Mucosa of rectum (tissue), 2 donors: ENCODE results near the gene KLHL11.

Source experiments
- H3K27ac ChIP-seq, 2 donors: one replicate each; pipeline ENCODE4 v1.7.0; 2013; ENCODE audit warnings: inconsistent platforms in 2 of 2, low read depth in 2 of 2, low read length in 2 of 2
- H3K27me3 ChIP-seq, 2 donors: one replicate each; pipeline ENCODE4 v1.7.0; 2013; ENCODE audit warnings: low read length in 2 of 2; ENCODE audit not compliant: control insufficient read depth in 2 of 2, insufficient read depth in 2 of 2
- H3K36me3 ChIP-seq, 2 donors: one replicate each; pipeline ENCODE4 v1.7.0; 2013; ENCODE audit warnings: low read length in 2 of 2; ENCODE audit not compliant: control insufficient read depth in 2 of 2, insufficient read depth in 2 of 2
- H3K4me1 ChIP-seq, 2 donors: one replicate each; pipeline ENCODE4 v1.7.0; 2013; ENCODE audit warnings: low read length in 2 of 2, mild to moderate bottlenecking in 1 of 2; ENCODE audit not compliant: control insufficient read depth in 2 of 2, insufficient read depth in 2 of 2
- H3K4me3 ChIP-seq, 2 donors: one replicate each; pipeline ENCODE4 v1.7.0; 2013; ENCODE audit warnings: low read length in 2 of 2
- H3K9ac ChIP-seq, 2 donors: one replicate each; pipeline ENCODE4 v1.7.0; 2013; ENCODE audit warnings: low read length in 2 of 2, low read depth in 1 of 2, mild to moderate bottlenecking in 1 of 2
- H3K9me3 ChIP-seq, 2 donors: one replicate each; pipeline ENCODE4 v1.7.0; 2013; ENCODE audit warnings: low read length in 2 of 2; ENCODE audit not compliant: control insufficient read depth in 2 of 2
- donor health status: healthy.
- donor health status: Normal muscosa, but diverticular disease.

Gene KLHL11, protein sequence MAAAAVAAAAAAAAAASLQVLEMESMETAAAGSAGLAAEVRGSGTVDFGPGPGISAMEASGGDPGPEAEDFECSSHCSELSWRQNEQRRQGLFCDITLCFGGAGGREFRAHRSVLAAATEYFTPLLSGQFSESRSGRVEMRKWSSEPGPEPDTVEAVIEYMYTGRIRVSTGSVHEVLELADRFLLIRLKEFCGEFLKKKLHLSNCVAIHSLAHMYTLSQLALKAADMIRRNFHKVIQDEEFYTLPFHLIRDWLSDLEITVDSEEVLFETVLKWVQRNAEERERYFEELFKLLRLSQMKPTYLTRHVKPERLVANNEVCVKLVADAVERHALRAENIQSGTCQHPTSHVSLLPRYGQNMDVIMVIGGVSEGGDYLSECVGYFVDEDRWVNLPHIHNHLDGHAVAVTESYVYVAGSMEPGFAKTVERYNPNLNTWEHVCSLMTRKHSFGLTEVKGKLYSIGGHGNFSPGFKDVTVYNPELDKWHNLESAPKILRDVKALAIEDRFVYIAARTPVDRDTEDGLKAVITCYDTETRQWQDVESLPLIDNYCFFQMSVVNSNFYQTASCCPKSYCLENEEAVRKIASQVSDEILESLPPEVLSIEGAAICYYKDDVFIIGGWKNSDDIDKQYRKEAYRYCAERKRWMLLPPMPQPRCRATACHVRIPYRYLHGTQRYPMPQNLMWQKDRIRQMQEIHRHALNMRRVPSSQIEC

DNA sequence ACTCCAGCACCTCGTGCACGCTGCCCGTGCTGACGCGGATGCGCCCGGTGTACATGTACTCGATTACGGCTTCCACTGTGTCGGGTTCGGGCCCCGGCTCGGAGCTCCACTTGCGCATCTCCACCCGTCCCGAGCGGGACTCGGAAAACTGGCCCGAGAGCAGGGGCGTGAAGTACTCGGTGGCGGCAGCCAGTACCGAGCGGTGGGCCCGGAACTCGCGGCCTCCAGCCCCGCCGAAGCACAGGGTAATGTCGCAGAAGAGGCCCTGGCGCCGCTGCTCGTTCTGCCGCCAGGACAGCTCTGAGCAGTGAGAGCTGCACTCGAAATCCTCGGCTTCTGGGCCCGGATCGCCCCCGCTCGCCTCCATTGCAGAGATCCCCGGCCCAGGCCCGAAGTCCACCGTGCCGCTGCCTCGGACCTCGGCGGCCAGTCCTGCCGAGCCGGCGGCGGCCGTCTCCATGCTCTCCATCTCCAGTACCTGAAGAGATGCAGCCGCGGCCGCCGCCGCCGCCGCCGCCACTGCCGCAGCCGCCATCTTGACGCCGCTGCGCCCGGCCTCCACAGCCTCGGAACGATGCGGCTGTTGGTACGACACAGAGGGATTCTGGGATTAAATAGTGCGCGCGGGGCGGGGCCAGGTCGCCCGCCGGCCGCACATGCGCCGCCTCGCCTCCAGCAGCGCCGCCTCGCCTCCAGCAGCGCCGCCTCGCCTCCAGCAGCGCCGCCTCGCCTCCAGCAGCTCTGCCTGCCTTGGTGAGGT, at the start of gene KLHL11:
KLHL11 (minus strand) TSS at position 588 of the 760 bp plus-strand sequence; CDS start at position 535, 53 bp downstream.
- peak within 1 kb of the TSS; percentile 79 to 84 for H3K4me3 ChIP-seq
- peaks cover 14 to 17% of the 10 kb centered on the region in 2 donors for H3K4me1 ChIP-seq
- no peaks in the 10 kb centered on the region for H3K9me3 ChIP-seq
- H3K27me3 ChIP-seq, result no peaks in the 10 kb centered on the region
- H3K27ac ChIP-seq, result peak within 1 kb of the TSS; percentile 89 to 91
- H3K9ac ChIP-seq, result peak within 1 kb of the TSS; percentile 69 to 92
- H3K36me3 ChIP-seq, result peaks cover 17 to 19% of the 10 kb centered on the region in 2 donors

DNA sequence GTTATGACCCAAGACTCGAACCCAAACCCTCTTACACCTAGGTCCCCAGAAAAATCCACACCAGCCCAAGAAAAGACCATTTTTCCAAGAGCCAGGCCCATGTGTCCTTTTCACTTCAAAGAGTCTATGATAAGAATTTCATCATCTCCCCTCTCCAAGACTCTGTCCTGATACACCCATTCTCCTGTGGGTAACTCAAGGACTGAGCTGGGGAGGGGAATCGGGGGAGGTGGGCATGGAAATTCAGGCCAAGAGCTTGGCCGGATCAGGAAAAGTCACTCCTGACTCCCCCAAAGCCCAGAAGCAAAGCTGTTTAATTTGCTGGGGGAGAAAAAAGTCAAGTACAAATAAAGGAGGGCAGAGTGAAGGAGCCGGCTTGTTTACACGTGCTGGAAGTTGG, 49.8 kb upstream of the KLHL11 start:
- Histone ChIP-seq H3K4me1 (peaks cover 18 to 27% of the 10 kb centered on the region in 2 donors), H3K9me3 (no peaks in the 10 kb centered on the region), H3K27ac (no peak overlapping the region), H3K36me3 (peaks cover 28 to 35% of the 10 kb centered on the region in 2 donors), H3K9ac (no peak overlapping the region), H3K4me3 (no peak overlapping the region), H3K27me3 (no peaks in the 10 kb centered on the region)

DNA sequence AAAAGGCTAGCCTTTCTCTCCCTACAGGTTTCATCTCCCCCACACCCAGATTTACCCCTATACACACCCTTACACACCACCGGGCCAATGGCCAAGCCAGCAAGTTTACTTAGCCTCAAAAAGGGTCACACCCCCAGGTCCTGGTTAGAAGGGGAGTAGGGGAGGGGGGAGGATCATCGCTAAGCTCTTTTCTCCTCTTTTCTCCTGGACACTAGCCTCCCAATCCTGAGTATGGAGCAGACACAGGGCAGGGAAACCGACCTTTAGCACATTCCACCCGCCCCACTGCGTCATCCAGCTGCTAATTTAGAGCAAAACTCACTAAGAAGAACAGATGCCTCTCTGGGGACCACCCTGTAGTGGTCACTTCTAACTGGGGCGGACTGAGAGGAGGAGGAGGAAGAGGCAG, 49.1 kb upstream of the KLHL11 start:
- Histone ChIP-seq H3K4me1 (peaks cover 16 to 20% of the 10 kb centered on the region in 2 donors), H3K27ac (no peak overlapping the region), H3K9ac (no peak overlapping the region), H3K36me3 (peaks cover 34 to 42% of the 10 kb centered on the region in 2 donors), H3K9me3 (no peaks in the 10 kb centered on the region), H3K27me3 (no peaks in the 10 kb centered on the region), H3K4me3 (no peak overlapping the region)

DNA sequence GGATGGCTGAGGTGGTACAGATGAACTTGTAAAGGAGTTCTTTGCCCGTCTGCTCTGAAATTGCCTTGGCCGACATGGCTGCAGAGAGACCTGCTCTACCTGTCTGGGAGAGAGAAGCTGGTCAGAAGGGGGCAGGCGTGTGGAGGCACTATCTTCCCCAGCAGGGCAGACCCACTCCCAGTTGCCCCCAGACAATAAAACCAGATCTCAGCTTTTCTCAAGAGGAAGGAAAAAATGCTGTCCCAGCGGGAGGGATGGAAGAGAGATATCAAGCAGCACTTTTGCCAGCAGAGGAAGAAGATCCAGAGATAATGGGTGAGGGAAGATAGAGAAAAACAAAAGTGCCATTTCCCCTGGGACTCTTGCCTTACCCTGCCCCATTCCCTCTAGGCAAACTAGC, 48.6 kb upstream of the KLHL11 start:
- Histone ChIP-seq H3K4me3 (no peak overlapping the region), H3K36me3 (peaks cover 40 to 47% of the 10 kb centered on the region in 2 donors), H3K27ac (no peak overlapping the region), H3K9me3 (no peaks in the 10 kb centered on the region), H3K27me3 (no peaks in the 10 kb centered on the region), H3K9ac (no peak overlapping the region), H3K4me1 (peaks cover 14 to 19% of the 10 kb centered on the region in 2 donors)

DNA sequence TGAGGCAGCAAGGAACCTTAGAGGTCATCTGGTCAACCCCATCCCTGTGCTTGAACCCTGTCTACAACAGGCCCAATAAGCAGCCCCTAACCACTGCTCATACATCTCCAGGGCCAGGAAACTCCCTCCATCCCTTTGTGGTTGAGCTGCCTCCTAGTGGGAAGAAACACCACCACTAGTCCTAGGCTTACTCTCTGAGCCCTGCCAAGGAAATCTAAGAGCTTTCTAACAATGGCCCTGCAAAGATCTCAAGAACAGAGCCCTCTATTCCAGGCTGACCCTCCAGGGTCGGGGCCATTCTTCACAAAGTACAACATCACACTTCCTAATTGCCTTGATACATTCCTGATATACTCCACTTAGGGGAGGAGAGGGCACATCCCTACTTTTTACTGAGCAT, 47.7 kb upstream of the KLHL11 start:
- Histone ChIP-seq H3K36me3 (peaks cover 41 to 53% of the 10 kb centered on the region in 2 donors), H3K27me3 (no peaks in the 10 kb centered on the region), H3K27ac (no peak overlapping the region), H3K4me3 (no peak overlapping the region), H3K4me1 (peaks cover 15 to 17% of the 10 kb centered on the region in 2 donors), H3K9me3 (no peaks in the 10 kb centered on the region), H3K9ac (no peak overlapping the region)

DNA sequence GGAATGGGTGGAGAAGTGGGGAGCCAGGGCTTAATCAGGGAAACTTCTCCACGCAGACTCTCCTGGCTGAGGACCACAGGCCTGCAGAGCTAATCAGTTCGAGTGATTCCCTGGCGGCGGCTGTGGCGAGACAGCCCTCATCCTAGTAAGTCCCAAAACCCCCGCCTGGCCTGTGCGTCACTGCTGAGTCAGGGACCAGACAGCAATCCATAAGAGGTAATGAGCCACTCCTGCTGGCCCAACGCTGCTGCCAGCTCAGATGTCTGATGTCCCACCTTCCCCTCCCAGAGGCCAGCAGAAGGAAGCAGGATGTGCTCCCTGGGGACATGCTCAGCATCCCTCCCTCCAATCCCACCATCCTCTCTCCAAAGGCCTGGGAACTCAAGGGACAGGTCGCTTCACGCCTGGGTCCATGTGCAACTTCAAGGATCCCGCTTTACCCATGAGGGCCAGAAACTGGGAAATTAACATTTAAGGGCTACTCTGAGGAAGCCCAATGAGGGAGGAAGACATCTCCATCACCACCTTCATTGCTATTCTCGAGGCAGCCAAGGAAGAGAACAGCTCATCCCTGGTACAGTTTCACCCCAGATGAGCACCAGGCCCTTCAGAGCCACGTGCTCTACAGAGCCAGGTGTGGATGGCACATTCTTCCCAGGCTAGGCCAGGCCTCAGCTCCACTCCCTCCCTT, 45.6 kb upstream of the KLHL11 start:
- H3K27ac ChIP-seq, result no peak overlapping the region
- H3K9ac ChIP-seq, result no peak overlapping the region
- peaks cover 41 to 65% of the 10 kb centered on the region in 2 donors for H3K36me3 ChIP-seq
- H3K9me3 ChIP-seq, result no peaks in the 10 kb centered on the region
- no peak overlapping the region for H3K4me3 ChIP-seq
- H3K4me1 ChIP-seq, result peaks cover 6 to 8% of the 10 kb centered on the region in 2 donors
- no peaks in the 10 kb centered on the region for H3K27me3 ChIP-seq

DNA sequence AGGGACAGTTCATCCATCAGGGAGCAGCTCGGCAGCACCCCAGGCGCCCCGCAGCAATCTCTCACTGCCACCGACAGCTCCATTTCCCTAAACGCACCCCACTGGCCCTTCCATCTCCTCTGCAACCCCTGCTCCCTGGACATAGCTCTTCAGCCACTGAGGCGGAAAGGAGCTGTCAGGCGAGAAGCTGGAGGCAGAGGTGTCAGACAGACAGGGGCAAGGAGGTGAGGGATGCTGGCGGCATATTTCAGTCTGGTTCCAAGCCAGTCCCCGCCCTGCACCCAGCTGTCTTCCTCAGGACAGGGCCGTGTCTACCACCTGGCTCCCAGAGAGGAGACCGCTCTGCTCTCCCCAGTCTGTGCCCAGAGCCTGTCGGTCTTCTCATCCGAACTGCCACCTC, 43.9 kb upstream of the KLHL11 start:
- no peak overlapping the region for H3K4me3 ChIP-seq
- H3K9me3 ChIP-seq, result no peaks in the 10 kb centered on the region
- no peak overlapping the region for H3K9ac ChIP-seq
- peaks cover 58 to 82% of the 10 kb centered on the region in 2 donors for H3K36me3 ChIP-seq
- no peaks in the 10 kb centered on the region for H3K27me3 ChIP-seq
- H3K27ac ChIP-seq, result no peak overlapping the region
- peaks cover under 1 to 3% of the 10 kb centered on the region in 2 donors for H3K4me1 ChIP-seq

DNA sequence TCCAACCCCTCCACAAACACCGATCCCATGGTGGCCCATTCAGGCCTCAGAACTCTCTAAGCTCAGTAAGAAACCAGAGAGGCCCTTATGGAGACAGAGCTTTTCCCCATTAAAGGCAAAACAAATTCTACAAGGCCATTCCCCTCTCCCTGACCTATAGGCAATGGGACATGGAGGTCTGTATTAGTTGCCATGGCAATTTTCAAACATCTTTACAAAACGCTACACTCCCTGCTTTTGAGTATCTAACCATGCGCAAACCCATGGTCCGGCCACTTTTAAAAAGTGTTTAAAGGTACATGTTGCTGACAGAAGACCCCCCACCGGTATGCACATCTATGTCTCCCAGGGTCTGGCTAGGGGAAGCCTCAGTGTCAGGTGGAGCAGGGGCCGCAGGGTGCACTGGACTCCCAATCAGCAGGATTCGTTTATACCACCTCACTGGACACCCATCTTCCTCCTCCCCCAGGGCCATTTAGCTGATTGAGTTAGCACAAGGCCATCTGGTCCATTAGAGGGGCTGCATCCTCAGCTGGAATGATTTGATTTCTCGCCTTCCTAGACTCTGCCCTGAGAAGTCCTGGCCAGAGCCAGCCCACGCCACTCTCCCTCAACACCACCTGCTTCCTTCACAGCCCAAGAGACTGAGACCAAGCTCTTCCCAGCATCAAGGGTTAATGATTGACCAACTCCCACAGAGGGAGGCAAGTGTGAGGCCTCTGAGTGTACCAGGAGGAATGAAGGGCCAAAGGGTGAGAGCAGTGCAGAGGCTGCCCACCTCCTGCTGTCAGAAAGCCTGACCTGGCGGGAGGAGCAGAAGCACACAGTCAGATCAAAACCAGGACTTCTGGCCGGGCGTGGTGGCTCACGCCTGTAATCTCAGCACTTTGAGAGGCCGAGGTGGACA, 42.7 kb upstream of the KLHL11 start:
- Histone ChIP-seq H3K4me1 (peaks cover 0 to 3% of the 10 kb centered on the region in 2 donors), H3K27ac (no peak overlapping the region), H3K9me3 (no peaks in the 10 kb centered on the region), H3K27me3 (no peaks in the 10 kb centered on the region), H3K36me3 (peaks cover 59 to 74% of the 10 kb centered on the region in 2 donors), H3K9ac (peak overlapping the region in 1 of 2 donors; percentile 6), H3K4me3 (no peak overlapping the region)

DNA sequence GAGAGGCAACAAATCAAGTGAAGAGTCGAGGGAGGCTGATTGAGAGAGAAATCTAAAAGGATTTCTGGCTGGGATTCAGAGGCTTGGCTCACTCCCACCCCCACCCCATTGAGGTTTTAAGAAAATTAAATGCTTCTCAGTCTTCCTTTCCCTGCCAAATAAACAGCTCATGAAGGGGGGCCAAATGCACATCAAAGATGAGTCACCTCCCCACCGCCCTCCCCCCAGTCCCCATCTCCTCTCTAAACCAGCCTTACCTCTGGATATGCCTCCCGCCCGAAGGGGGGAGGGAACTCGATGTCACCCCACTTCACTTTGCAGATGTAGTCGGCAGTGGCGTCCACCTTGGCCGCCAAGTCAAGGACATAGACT, 41.9 kb upstream of the KLHL11 start:
- Histone ChIP-seq H3K27me3 (no peaks in the 10 kb centered on the region), H3K9me3 (no peaks in the 10 kb centered on the region), H3K9ac (no peak overlapping the region), H3K36me3 (peaks cover 57 to 72% of the 10 kb centered on the region in 2 donors), H3K4me1 (peaks cover 0 to 3% of the 10 kb centered on the region in 2 donors), H3K4me3 (no peak overlapping the region), H3K27ac (no peak overlapping the region)
